GM23338 (cell line): Measurements from ENCODE around the gene CENPP. TPM values are rescaled to one million over a fixed set of nuclear protein-coding genes. Genes with fewer than 3 reads are reported as not detected.

Source experiments
- ATAC-seq: fragments of 200-7000 bp; cut with Tn5 transposase; 3 replicates; pipeline ENCODE4 v1.9.1; 2020
- DNase-seq: peaks from one replicate; pipeline ENCODE4 v3.0.0-alpha.2; 2015; ENCODE audit warnings: low spot score
- H2AFZ ChIP-seq: fragments of 200-600 bp; sonication (generic); 2 replicates; pipeline ENCODE4 v1.8.0; 2016; ENCODE audit warnings: antibody characterized with exemption, mild to moderate bottlenecking, moderate library complexity
- H3F3A ChIP-seq: fragments of 200-600 bp; sonication (generic); replicated peaks from 2 replicates; pipeline ENCODE4 v1.8.0; 2017; ENCODE audit warnings: antibody characterized with exemption, mixed run types, low read depth
- H3K27ac ChIP-seq: fragments of 200-600 bp; sonication (generic); 2 replicates; pipeline ENCODE4 v1.6.1; 2016; ENCODE audit warnings: low read depth
- H3K27me3 ChIP-seq: fragments of 200-600 bp; sonication (generic); 2 replicates; pipeline ENCODE4 v1.8.0; 2016; ENCODE audit warnings: mild to moderate bottlenecking, mixed run types, moderate library complexity; ENCODE audit not compliant: insufficient read depth
- H3K36me3 ChIP-seq: fragments of 200-600 bp; sonication (generic); 2 replicates; pipeline ENCODE4 v1.8.0; 2016; ENCODE audit warnings: mild to moderate bottlenecking; ENCODE audit not compliant: insufficient read depth
- H3K4me1 ChIP-seq: fragments of 200-600 bp; sonication (generic); 2 replicates; pipeline ENCODE4 v1.8.0; 2016; ENCODE audit warnings: mild to moderate bottlenecking, moderate library complexity; ENCODE audit not compliant: insufficient read depth
- H3K4me2 ChIP-seq: fragments of 200-600 bp; sonication (generic); 2 replicates; pipeline ENCODE4 v1.7.1; 2017; ENCODE audit warnings: mixed run types
- H3K4me3 ChIP-seq: fragments of 200-600 bp; sonication (generic); 2 replicates; pipeline ENCODE4 v1.6.1; 2016; ENCODE audit warnings: mixed run types
- H3K79me2 ChIP-seq: fragments of 200-600 bp; sonication (generic); replicated peaks from 2 replicates; pipeline ENCODE4 v1.8.0; 2017; ENCODE audit warnings: mild to moderate bottlenecking; ENCODE audit not compliant: insufficient read depth
- H3K9me2 ChIP-seq: fragments of 200-600 bp; sonication (generic); 2 replicates; pipeline ENCODE4 v1.8.0; 2017; ENCODE audit not compliant: insufficient read depth
- H4K20me1 ChIP-seq: fragments of 200-600 bp; sonication (generic); replicated peaks from 2 replicates; pipeline ENCODE4 v1.8.0; 2017; ENCODE audit warnings: mild to moderate bottlenecking; ENCODE audit not compliant: insufficient read depth
- H3K27ac Mint-ChIP-seq: 2 replicates; pipeline ENCODE4 v1.8.0; 2020; ENCODE audit warnings: inconsistent platforms, mild to moderate bottlenecking, moderate library complexity, mixed read lengths
- H3K27me3 Mint-ChIP-seq: 3 replicates; pipeline ENCODE4 v1.8.0; 2022; ENCODE audit warnings: low read depth, mild to moderate bottlenecking, moderate library complexity, mixed read lengths, inconsistent platforms; ENCODE audit not compliant: insufficient read depth, poor library complexity
- H3K36me3 Mint-ChIP-seq: 3 replicates; pipeline ENCODE4 v1.8.0; 2021; ENCODE audit warnings: low read depth, mild to moderate bottlenecking, inconsistent platforms, moderate library complexity, mixed read lengths
- H3K4me1 Mint-ChIP-seq: 3 replicates; pipeline ENCODE4 v1.8.0; 2020; ENCODE audit warnings: mild to moderate bottlenecking, inconsistent platforms, mixed read lengths
- H3K4me3 Mint-ChIP-seq: 3 replicates; pipeline ENCODE4 v1.8.0; 2021; ENCODE audit warnings: moderate library complexity, mild to moderate bottlenecking, inconsistent platforms, mixed read lengths
- H3K9me3 Mint-ChIP-seq: 3 replicates; pipeline ENCODE4 v1.8.0; 2020; ENCODE audit warnings: moderate library complexity, mild to moderate bottlenecking, inconsistent platforms, mixed read lengths
- ETS1 ChIP-seq: IDR thresholded peaks from 2 replicates; pipeline ENCODE4 v1.6.1; 2016; ENCODE audit warnings: antibody characterized with exemption
- JUNB ChIP-seq: IDR thresholded peaks from one replicate; pipeline ENCODE4 v1.6.1; 2016; ENCODE audit warnings: antibody characterized with exemption; ENCODE audit not compliant: unreplicated experiment
- NANOG ChIP-seq: IDR thresholded peaks from 2 replicates; pipeline ENCODE4 v1.6.1; 2016; ENCODE audit warnings: antibody characterized with exemption, borderline replicate concordance
- POLR2AphosphoS5 ChIP-seq: IDR thresholded peaks from 2 replicates; pipeline ENCODE4 v1.6.1; 2016; ENCODE audit warnings: antibody characterized with exemption, low read depth
- REST ChIP-seq: IDR thresholded peaks from one replicate; pipeline ENCODE4 v1.6.1; 2018; ENCODE audit warnings: antibody characterized with exemption; ENCODE audit not compliant: unreplicated experiment
- STAT1 ChIP-seq: IDR thresholded peaks from one replicate; pipeline ENCODE4 v1.6.1; 2016; ENCODE audit warnings: antibody characterized with exemption; ENCODE audit not compliant: unreplicated experiment
- ZNF114 ChIP-seq: fragments of 250-450 bp; sonication (Bioruptor Pico); IDR thresholded peaks from 2 replicates; pipeline ENCODE4 v1.5.0; 2020; ENCODE audit warnings: mild to moderate bottlenecking, moderate library complexity
- ZNF331 ChIP-seq: fragments of 250-450 bp; sonication (Bioruptor Pico); IDR thresholded peaks from 2 replicates; pipeline ENCODE4 v1.5.0; 2020; ENCODE audit warnings: low read depth, mild to moderate bottlenecking, moderate library complexity
- ZNF462 ChIP-seq: fragments of 250-450 bp; sonication (Bioruptor Pico); IDR thresholded peaks from 2 replicates; pipeline ENCODE4 v1.5.0; 2020; ENCODE audit warnings: mild to moderate bottlenecking, moderate library complexity
- polyA plus RNA-seq: library from polyadenylated mRNA; unstranded; fragments of >200 nt; fragmentation: Nextera tagmentation; extraction: Ambion mirVana; gene quantifications from 2 replicates; pipeline ENCODE4 v1.2.1, GENCODE V29; 2016
- total RNA-seq: library from RNA; depleted of rRNA; stranded (reverse); fragments of >200 nt; shearing (Covaris generic); gene quantifications from 2 replicates; pipeline ENCODE4 v1.2.3, GENCODE V29; 2014

CENPP gene
- total and polyA plus RNA-seq, 2 experiments from 2014 or later = 11.0 to 12.6 TPM

- TF ChIP-seq ETS1 (no peak), ZNF331 (CRISPR knock-in tag) (no peak), POLR2AphosphoS5 (no peak)
Observed at GRCh38 chr9:92627651-92628050, 301.9 kb downstream of the CENPP start (continued).

- no peak for TF ChIP-seq STAT1
- TF ChIP-seq ZNF114 (CRISPR knock-in tag) = no peak
- no peak for TF ChIP-seq ZNF462
- no peak for TF ChIP-seq ETS1
- no peak for TF ChIP-seq JUNB
- TF ChIP-seq POLR2AphosphoS5 = no peak
- TF ChIP-seq REST = no peak
- no peak for TF ChIP-seq NANOG
- H4K20me1 ChIP-seq = no peaks in the 10 kb centered on the region; the same call in 1 of the 2 replicates
- ATAC-seq = no peak
- H3K4me3 Mint-ChIP-seq = no peak overlapping the region
- no peaks in the 10 kb centered on the region for H3K79me2 ChIP-seq
- H3K9me2 ChIP-seq = no peaks in the 10 kb centered on the region
- 0 out of 2 replicates have a peak, but pooled peaks cover 4% of the 10 kb centered on the region for H3F3A ChIP-seq
- no peaks in the 10 kb centered on the region for H3K9me3 Mint-ChIP-seq
- peaks cover 46% of the 10 kb centered on the region for H3K36me3 Mint-ChIP-seq
- DNase-seq = no peak
- no peak overlapping the region for H3K27ac ChIP-seq
- no peak overlapping the region for H3K27ac Mint-ChIP-seq
- no peaks in the 10 kb centered on the region; the same call in 2 of the 3 replicates for H3K4me1 Mint-ChIP-seq
- H2AFZ ChIP-seq = no peak overlapping the region
- no peak overlapping the region for H3K4me2 ChIP-seq
- H3K27me3 ChIP-seq = no peaks in the 10 kb centered on the region
- peaks cover 8% of the 10 kb centered on the region; the same call in 1 of the 2 replicates for H3K36me3 ChIP-seq
- H3K4me1 ChIP-seq = no peaks in the 10 kb centered on the region
- no peak overlapping the region for H3K4me3 ChIP-seq
- peaks cover 5% of the 10 kb centered on the region for H3K27me3 Mint-ChIP-seq
Observed at GRCh38 chr9:92631452-92632343, 305.9 kb downstream of the CENPP start.
